Measurements from ENCODE around the gene EPHA8.

DNA sequence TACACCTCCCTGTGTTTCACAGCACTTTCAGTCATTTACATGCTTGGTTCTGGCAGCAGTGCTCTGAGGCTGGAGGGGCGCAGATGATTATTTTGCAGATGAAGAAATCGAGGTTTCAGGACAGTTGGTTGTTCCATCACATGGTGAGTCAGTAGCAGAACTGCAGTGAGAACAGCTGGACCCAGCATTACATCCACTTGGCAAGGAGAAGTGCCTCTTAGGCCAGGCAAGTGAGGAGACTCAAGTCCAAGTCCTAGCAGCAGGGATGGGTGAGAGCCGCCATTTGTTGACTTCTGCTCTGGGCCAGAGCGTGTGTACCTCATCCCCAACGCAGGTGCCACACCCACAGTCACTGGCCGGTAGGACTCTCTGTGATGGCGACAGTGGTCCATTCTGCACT lies 26.8 kb upstream of the EPHA8 start:
- TF ChIP-seq, protein P1, sequence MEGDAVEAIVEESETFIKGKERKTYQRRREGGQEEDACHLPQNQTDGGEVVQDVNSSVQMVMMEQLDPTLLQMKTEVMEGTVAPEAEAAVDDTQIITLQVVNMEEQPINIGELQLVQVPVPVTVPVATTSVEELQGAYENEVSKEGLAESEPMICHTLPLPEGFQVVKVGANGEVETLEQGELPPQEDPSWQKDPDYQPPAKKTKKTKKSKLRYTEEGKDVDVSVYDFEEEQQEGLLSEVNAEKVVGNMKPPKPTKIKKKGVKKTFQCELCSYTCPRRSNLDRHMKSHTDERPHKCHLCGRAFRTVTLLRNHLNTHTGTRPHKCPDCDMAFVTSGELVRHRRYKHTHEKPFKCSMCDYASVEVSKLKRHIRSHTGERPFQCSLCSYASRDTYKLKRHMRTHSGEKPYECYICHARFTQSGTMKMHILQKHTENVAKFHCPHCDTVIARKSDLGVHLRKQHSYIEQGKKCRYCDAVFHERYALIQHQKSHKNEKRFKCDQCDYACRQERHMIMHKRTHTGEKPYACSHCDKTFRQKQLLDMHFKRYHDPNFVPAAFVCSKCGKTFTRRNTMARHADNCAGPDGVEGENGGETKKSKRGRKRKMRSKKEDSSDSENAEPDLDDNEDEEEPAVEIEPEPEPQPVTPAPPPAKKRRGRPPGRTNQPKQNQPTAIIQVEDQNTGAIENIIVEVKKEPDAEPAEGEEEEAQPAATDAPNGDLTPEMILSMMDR (IDR thresholded peaks at IDR 0.05), result no peak
- no peak for TF ChIP-seq POLR2A (IDR thresholded peaks at IDR 0.05; ENCODE audit: low read depth)
- peak in 1 of 2 donors; percentile 7 for TF ChIP-seq POLR2AphosphoS5 (IDR thresholded peaks at IDR 0.05)
- no peak for TF ChIP-seq EP300 (IDR thresholded peaks at IDR 0.05)
